H1 (cell line): ENCODE data around the gene CYP4F3. TPM values are rescaled to one million over a fixed set of nuclear protein-coding genes. Genes with fewer than 3 reads are reported as not detected.

ENCODE experiments used
- CHD7 ChIP-seq: fragments of 300-600 bp; sonication (generic); IDR thresholded peaks from 2 replicates; pipeline ENCODE4 v1.7.1; 2012; ENCODE audit warnings: low read length, moderate library complexity, mild to moderate bottlenecking, inconsistent platforms; ENCODE audit not compliant: insufficient replicate concordance
- CTBP2 ChIP-seq: IDR thresholded peaks from 2 replicates; pipeline ENCODE4 v1.7.0; 2011; ENCODE audit warnings: borderline replicate concordance, mild to moderate bottlenecking, moderate library complexity, mixed read lengths, low read length; ENCODE audit not compliant: insufficient read depth, insufficient read length
- polyA plus RNA-seq, 7 experiments: library from polyadenylated mRNA; depleted of rRNA in 3 of 7; stranded (reverse) in 5 of 7; unstranded in 2 of 7; fragments of >200 nt in 5 of 7; fragments of 200-250 nt in 2 of 7; gene quantifications; 1 replicate in 5 of 7; 2 replicates in 1 of 7; 4 replicates in 1 of 7; pipeline versions ENCODE4 v1.2.1 to v1.2.3, GENCODE V29; 2011 to 2013; ENCODE audit warnings: missing spikeins in 2 of 7, mixed read lengths in 2 of 7
- total RNA-seq: library from RNA; stranded (reverse); fragmentation: NEBNext Ultra II Directional; extraction: Animal tissue kit (Norgen Biotek cat#: 25700); gene quantifications from 2 replicates; pipeline ENCODE4 v1.2.1, GENCODE V29; 2021

CYP4F3 gene
- total and polyA plus RNA-seq, 2 of the 8 experiments (the other 6 are each of a cell fraction or from before 2014, with no cell fraction given) = not detected

- TF ChIP-seq CHD7 (no peak), CTBP2 (no peak)
Observed at GRCh38 chr19:15683411-15683810, 42.7 kb downstream of the CYP4F3 start (continued).
